ENCODE measurements around the gene ARL9.
A peak's percentile ranks its signal among the peaks of the same experiment; 100 is the strongest.

The ARL9 gene

DNA sequence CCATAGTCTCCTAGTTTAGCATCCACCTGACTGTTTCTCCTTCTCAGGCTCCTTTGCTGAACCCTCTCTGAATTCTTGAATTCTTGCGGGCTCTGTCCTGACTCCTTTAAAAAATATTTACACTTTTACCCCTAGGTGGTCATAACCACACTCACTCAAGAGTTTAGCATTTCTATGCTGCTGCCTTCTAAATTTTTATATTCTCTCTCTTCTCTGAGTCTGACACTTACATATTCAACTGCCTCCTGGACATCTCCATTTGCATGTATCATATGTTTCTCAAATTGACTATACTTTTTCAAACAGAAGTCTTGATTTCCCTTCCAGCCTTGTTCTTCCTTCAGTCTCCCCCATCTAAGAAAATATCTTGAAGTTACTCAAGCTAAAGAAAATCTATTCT, 31.6 kb downstream of the ARL9 start:
- no peak for DNase-seq (ENCODE audit: low read depth)
- H3K4me3 ChIP-seq (ENCODE audit: low read depth, low read length): no peak overlapping the region
- TF ChIP-seq MYC (IDR thresholded peaks at IDR 0.05; ENCODE audit: low read depth, low read length) (no peak), POLR2A (IDR thresholded peaks at IDR 0.05; ENCODE audit: extremely low read depth, insufficient read length) (no peak)

- DNase-seq (ENCODE audit: low read depth): peak; percentile 14
- TF ChIP-seq CTCF (IDR thresholded peaks at IDR 0.05; ENCODE audit: low read depth, low read length) (no peak), POLR2A (IDR thresholded peaks at IDR 0.05; ENCODE audit: extremely low read depth, insufficient read length) (no peak)
- H3K4me3 ChIP-seq (ENCODE audit: low read depth, low read length): no peak overlapping the region
Observed at GRCh38 chr4:56540826-56541225, 35.2 kb downstream of the ARL9 start.

DNA sequence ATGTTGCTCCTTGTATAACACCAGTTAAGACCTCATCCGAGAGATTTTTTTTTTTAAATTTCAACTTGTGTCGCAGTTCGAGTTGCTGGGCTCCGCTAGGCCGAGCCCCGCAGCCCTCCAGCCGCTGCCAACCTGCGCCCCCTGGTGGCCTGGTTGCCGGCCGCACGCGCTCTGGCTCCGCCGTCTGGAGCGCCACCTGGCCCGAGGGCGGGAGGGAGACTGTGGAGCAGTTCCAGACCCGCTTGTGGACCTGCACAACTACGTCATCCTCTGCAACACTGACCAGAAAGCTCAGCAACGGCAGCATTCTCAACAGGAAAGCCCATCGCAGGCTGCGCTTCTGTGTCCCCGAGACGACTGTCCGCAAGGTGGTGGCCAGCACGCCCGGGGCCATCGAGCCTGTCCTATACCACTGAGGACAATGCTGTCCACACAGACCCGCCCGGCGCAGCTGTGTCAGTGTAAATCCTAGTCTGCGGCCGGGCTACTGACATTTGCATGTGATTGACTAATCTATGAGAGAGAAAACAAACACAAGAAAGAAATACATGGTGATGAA, 39.1 kb downstream of the ARL9 start:
- DNase-seq (ENCODE audit: low read depth): peak; percentile 81
- no peak overlapping the region for H3K4me3 ChIP-seq (ENCODE audit: low read depth, low read length)
- no peak for TF ChIP-seq POLR2A (IDR thresholded peaks at IDR 0.05; ENCODE audit: extremely low read depth, insufficient read length)
- TF ChIP-seq, protein P1, sequence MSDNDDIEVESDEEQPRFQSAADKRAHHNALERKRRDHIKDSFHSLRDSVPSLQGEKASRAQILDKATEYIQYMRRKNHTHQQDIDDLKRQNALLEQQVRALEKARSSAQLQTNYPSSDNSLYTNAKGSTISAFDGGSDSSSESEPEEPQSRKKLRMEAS (IDR thresholded peaks at IDR 0.05; ENCODE audit: low read depth, low read length): peak; percentile 90
- TF ChIP-seq CTCF (IDR thresholded peaks at IDR 0.05; ENCODE audit: low read depth, low read length): peak; percentile 94
- peak; percentile 85 for TF ChIP-seq MYC (IDR thresholded peaks at IDR 0.05; ENCODE audit: low read depth, low read length)

GRCh38 chr4:56550642-56551041, 45.1 kb downstream of the ARL9 start:
- no peak for DNase-seq (ENCODE audit: low read depth)
- TF ChIP-seq CTCF (IDR thresholded peaks at IDR 0.05; ENCODE audit: low read depth, low read length): no peak
- TF ChIP-seq POLR2A (IDR thresholded peaks at IDR 0.05; ENCODE audit: extremely low read depth, insufficient read length): no peak
- TF ChIP-seq, protein P1 (IDR thresholded peaks at IDR 0.05; ENCODE audit: low read depth, low read length): no peak
- no peak for TF ChIP-seq MYC (IDR thresholded peaks at IDR 0.05; ENCODE audit: low read depth, low read length)
- H3K4me3 ChIP-seq (ENCODE audit: low read depth, low read length): no peak overlapping the region

- no peak for DNase-seq (ENCODE audit: low read depth)
- no peak overlapping the region for H3K4me3 ChIP-seq (ENCODE audit: low read depth, low read length)
- TF ChIP-seq, protein P1 (IDR thresholded peaks at IDR 0.05; ENCODE audit: low read depth, low read length): no peak
- TF ChIP-seq CTCF (IDR thresholded peaks at IDR 0.05; ENCODE audit: low read depth, low read length) (no peak), POLR2A (IDR thresholded peaks at IDR 0.05; ENCODE audit: extremely low read depth, insufficient read length) (no peak), MYC (IDR thresholded peaks at IDR 0.05; ENCODE audit: low read depth, low read length) (no peak)
Observed at GRCh38 chr4:56551516-56551915, 45.9 kb downstream of the ARL9 start.

- DNase-seq (ENCODE audit: low read depth): no peak
- H3K4me3 ChIP-seq (ENCODE audit: low read depth, low read length): no peak overlapping the region
- TF ChIP-seq, protein P1 (IDR thresholded peaks at IDR 0.05; ENCODE audit: low read depth, low read length): no peak
- TF ChIP-seq MYC (IDR thresholded peaks at IDR 0.05; ENCODE audit: low read depth, low read length) (no peak), CTCF (IDR thresholded peaks at IDR 0.05; ENCODE audit: low read depth, low read length) (no peak), POLR2A (IDR thresholded peaks at IDR 0.05; ENCODE audit: extremely low read depth, insufficient read length) (no peak)
Observed at GRCh38 chr4:56552273-56552672, 46.7 kb downstream of the ARL9 start.

Measured in NB4 (cell line).